Stimulated activated effector memory CD8-positive, alpha-beta T cell treated with anti-CD3 and anti-CD28 coated beads, Interleukin-12 subunit alpha, Interleukin-12 subunit beta, amount 100 ng/mL, for 72 hours (primary cell): ENCODE results near the gene SFXN2.

Source experiments
- ATAC-seq: fragments of 150-1000 bp; cut with Tn5 transposase; 2 replicates; pipeline ENCODE4 v1.10.0; 2021
- DNase-seq, 2 donors: peaks; one replicate each; pipeline ENCODE4 v3.0.0; 2021 to 2022; ENCODE audit warnings: low spot score in 2 of 2
- H3K27ac Mint-ChIP-seq: one replicate; pipeline ENCODE4 v1.8.0; 2022; ENCODE audit warnings: mild to moderate bottlenecking, mixed read lengths
- H3K36me3 Mint-ChIP-seq: one replicate; pipeline ENCODE4 v1.8.0; 2022; ENCODE audit warnings: mild to moderate bottlenecking, mixed read lengths
- H3K4me1 Mint-ChIP-seq: one replicate; pipeline ENCODE4 v1.8.0; 2022; ENCODE audit warnings: mixed read lengths
- H3K4me3 Mint-ChIP-seq: one replicate; pipeline ENCODE4 v1.8.0; 2022; ENCODE audit warnings: mild to moderate bottlenecking, mixed read lengths
- H3K9me3 Mint-ChIP-seq: one replicate; pipeline ENCODE4 v1.8.0; 2022; ENCODE audit warnings: mixed read lengths

The SFXN2 gene

DNA sequence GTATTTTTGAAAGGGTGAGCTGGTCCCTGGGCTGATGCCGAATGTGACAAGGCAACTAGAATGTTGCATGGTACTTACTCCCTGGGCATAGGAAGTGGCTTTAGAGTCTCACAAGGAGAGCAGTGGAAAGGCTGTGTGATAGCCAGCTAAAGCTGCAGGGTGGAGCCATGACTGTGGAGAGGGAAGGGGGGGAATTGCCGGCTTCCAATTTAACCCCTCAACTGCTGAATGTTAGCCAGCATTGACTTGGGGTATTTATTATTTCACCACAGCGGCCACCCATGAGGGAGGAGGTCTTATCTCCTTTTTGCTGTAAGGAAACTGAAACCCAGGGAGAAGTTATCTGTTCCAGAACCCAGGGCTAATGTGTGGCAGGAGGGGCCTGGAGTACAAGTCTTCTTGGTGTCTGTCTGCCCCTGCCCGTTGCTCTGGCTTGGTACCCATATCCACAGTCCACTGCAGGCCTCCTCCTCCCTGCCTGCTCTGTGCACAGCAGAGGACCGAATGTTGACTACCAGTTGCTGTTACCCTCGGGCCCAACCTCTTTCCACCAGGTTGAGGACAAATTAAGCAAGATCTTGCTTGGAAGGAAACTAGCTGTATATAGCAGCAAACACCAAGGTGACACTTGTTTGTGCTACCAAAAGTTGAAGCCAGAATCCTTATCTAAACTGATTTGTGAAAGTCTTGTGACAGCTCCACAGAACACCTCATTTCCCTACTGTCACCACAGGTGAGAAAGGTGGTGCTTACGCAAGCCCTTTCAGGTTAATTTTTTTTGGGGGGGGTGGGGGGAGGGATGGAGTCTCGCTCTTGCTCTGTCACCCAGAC is 66.9 kb downstream of the SFXN2 start:
- H3K4me1 Mint-ChIP-seq = peaks cover 64% of the 10 kb centered on the region
- DNase-seq (no peak), ATAC-seq (no peak)
- no peaks in the 10 kb centered on the region for H3K36me3 Mint-ChIP-seq
- no peak overlapping the region for H3K4me3 Mint-ChIP-seq
- no peak overlapping the region for H3K27ac Mint-ChIP-seq
- no peaks in the 10 kb centered on the region for H3K9me3 Mint-ChIP-seq

DNA sequence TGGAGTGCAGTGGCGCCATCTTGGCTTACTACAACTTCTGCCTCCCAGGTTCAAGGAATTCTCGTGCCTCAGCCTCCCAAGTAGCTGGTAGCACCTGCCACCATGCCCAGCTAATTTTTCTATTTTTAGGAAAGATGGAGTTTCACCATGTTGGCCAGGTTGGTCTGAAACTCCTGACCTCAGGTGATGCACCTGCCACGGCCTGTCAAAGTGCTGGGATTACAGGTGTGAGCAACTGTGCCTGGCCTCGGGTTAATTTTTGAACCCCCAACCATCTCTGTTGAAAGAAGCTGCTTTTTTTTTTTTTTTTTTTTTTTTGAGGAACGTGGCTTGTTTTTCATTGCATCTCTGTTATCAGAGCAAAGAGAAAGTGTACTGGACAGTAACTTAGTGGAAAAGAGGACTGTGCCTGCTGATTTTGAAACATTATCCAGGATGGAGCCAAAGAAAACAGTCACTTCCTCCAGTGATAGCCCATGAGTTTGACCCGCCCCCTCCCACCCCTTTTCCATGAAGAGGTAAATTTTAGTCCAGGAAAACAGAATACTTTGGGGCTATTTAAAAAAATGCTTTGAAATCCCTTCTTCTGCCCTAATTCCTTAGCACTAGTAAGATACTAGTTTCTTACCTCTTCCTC is 67.6 kb downstream of the SFXN2 start:
- DNase-seq (no peak), ATAC-seq (no peak)
- H3K9me3 Mint-ChIP-seq = no peaks in the 10 kb centered on the region
- H3K36me3 Mint-ChIP-seq = no peaks in the 10 kb centered on the region
- H3K4me1 Mint-ChIP-seq = peaks cover 72% of the 10 kb centered on the region
- peak overlapping the region; percentile 83 for H3K27ac Mint-ChIP-seq
- H3K4me3 Mint-ChIP-seq = no peak overlapping the region

DNA sequence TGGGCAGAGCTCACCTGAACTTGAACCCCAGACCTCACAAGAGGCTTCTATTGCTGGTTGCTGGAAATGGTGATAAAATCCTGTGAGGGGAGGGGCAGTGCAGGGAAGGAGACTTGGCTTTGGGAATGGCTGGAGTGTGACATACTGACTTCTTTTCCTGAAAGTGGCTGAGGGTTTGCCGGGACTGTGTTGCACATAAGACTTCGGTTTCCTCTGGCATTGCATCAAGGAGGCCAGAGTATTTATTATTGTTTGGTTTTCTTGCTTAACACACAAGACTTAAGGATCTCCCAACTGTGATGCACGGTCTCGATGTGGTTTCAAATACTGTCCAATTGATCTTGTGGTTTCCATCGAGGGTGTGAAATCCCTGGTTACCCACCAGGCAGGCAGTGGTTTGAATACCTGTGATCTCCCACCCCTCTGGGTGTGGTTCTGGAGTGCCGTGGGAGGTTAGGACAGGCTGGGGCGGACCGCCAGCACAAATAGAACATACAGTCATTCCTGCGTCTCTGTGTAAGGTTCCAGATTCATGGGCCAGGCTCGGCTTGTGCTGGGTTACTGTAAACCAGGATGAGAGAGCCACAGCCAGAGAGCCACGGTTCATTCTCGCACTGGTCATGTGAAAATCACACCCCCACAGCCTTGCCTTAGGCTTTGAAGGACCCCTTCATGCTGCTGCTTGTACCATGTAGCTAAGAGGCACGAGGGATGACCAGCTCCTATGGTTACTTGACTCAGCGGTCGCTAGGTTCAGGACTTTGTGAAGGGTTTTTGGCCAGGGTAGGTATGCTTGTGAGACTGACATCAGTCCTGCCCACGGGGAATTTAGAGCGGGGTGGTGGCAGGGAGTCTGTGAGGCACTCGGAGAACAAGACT is 68.5 kb downstream of the SFXN2 start:
- H3K36me3 Mint-ChIP-seq = no peaks in the 10 kb centered on the region
- no peaks in the 10 kb centered on the region for H3K9me3 Mint-ChIP-seq
- ATAC-seq (peak; percentile 16), DNase-seq (no peak)
- peak overlapping the region; percentile 83 for H3K27ac Mint-ChIP-seq
- no peak overlapping the region for H3K4me3 Mint-ChIP-seq
- peaks cover 76% of the 10 kb centered on the region for H3K4me1 Mint-ChIP-seq

- ATAC-seq = no peak
- no peaks in the 10 kb centered on the region for H3K36me3 Mint-ChIP-seq
- no peak overlapping the region for H3K4me3 Mint-ChIP-seq
- no peak for DNase-seq
- peaks cover 70% of the 10 kb centered on the region for H3K4me1 Mint-ChIP-seq
- H3K9me3 Mint-ChIP-seq = no peaks in the 10 kb centered on the region
- peak overlapping the region; percentile 83 for H3K27ac Mint-ChIP-seq
These were observed 69.1 kb downstream of the SFXN2 start for GRCh38 chr10:102783568-102783967.

GRCh38 chr10:102785818-102786217 is 71.4 kb downstream of the SFXN2 start:
- no peaks in the 10 kb centered on the region for H3K9me3 Mint-ChIP-seq
- no peak for ATAC-seq
- H3K4me1 Mint-ChIP-seq = peaks cover 63% of the 10 kb centered on the region
- no peak for DNase-seq
- H3K4me3 Mint-ChIP-seq = no peak overlapping the region
- peak overlapping the region; percentile 32 for H3K27ac Mint-ChIP-seq
- H3K36me3 Mint-ChIP-seq = peaks cover 7% of the 10 kb centered on the region

- no peak for ATAC-seq
- Mint-ChIP-seq H3K9me3 (no peaks in the 10 kb centered on the region), H3K27ac (no peak overlapping the region), H3K4me1 (peaks cover 33% of the 10 kb centered on the region), H3K36me3 (peaks cover 15% of the 10 kb centered on the region), H3K4me3 (no peak overlapping the region)
- no peak for DNase-seq
These were observed 77.4 kb downstream of the SFXN2 start for GRCh38 chr10:102791754-102792395.
